Stomach (tissue), 9 donors: Measurements from ENCODE around the gene RRAGC. TPM values are rescaled to one million over a fixed set of nuclear protein-coding genes. Genes with fewer than 3 reads are reported as not detected.

Experiments
- DNase-seq, 2 donors: peaks; one replicate each; pipeline versions ENCODE4 v3.0.0 to v3.0.0-alpha.2; 2013 to 2019
- H3K27ac ChIP-seq, 5 donors: fragments of 200-600 bp in 4 of 5; sonication (generic) in 4 of 5; one replicate each; pipeline ENCODE4 v1.5.1; 2013 to 2019; ENCODE audit warnings: mild to moderate bottlenecking in 1 of 5, moderate library complexity in 1 of 5
- H3K27me3 ChIP-seq, 3 donors: fragments of 200-600 bp; sonication (generic); one replicate each; pipeline ENCODE4 v1.5.1; 2017 to 2019; ENCODE audit warnings: mixed run types in 1 of 3
- H3K36me3 ChIP-seq, 4 donors: fragments of 200-600 bp; sonication (generic); 1 replicate in 3 of 4; 2 replicates in 1 of 4; pipeline ENCODE4 v1.5.1; 2016 to 2019
- H3K4me1 ChIP-seq, 4 donors: fragments of 200-600 bp; sonication (generic); one replicate each; pipeline ENCODE4 v1.5.1; 2016 to 2019
- H3K4me3 ChIP-seq, 4 donors: fragments of 200-600 bp; sonication (generic) in 3 of 4; one replicate each; pipeline ENCODE4 v1.5.1; 2016 to 2019; ENCODE audit warnings: mild to moderate bottlenecking in 1 of 4
- H3K9me3 ChIP-seq, 4 donors: fragments of 200-600 bp; sonication (generic); one replicate each; pipeline ENCODE4 v1.5.1; 2016 to 2019
- EP300 ChIP-seq: sonication (generic); formaldehyde crosslinking; IDR thresholded peaks from one replicate; pipeline ENCODE4 v1.6.1; 2017; ENCODE audit warnings: antibody characterized with exemption
- POLR2A ChIP-seq, 4 donors: fragments of 450-650 bp; IDR thresholded peaks; one replicate each; pipeline ENCODE4 v1.6.1; 2016; ENCODE audit warnings: antibody characterized with exemption in 4 of 4, control low read depth in 2 of 4, mild to moderate bottlenecking in 1 of 4, moderate library complexity in 1 of 4
- POLR2AphosphoS5 ChIP-seq, 3 donors: sonication (generic); formaldehyde crosslinking; IDR thresholded peaks; one replicate each; pipeline ENCODE4 v1.6.1; 2016; ENCODE audit warnings: antibody characterized with exemption in 3 of 3
- WGBS, 5 donors: extraction: QIAGEN DNeasy Blood & Tissue Kit in 3 of 5; methylation state at CpG; one replicate each; pipeline versions ENCODE4 v1.1.5 to v1.1.7; 2013 to 2018; 5-methylcytosine and 5-hydroxymethylcytosine counted together
- intact Hi-C: fragments of 100-400 bp; cut with DNase I; formaldehyde crosslinking; loops from one replicate; pipeline ENCODE4 v1.15.1; 2023; ENCODE audit warnings: low total_unique reads
- polyA plus RNA-seq, 3 donors: library from polyadenylated mRNA; stranded (reverse); fragments of 200-250 nt; gene quantifications; one replicate each; pipeline ENCODE4 v1.2.3, GENCODE V29; 2013
- total RNA-seq, 5 donors: library from RNA; depleted of rRNA; stranded (reverse); fragments of >200 nt; gene quantifications; one replicate each; pipeline versions ENCODE4 v1.1.0 to v1.2.3, GENCODE V29; 2014 to 2016
- TF ChIP-seq, protein P1 (sequence below), 7 experiments: fragments of 450-650 bp in 4 of 7; fragments of 200-600 bp in 3 of 7; sonication (generic) in 3 of 7; IDR thresholded peaks; one replicate each; pipeline ENCODE4 v1.5.1; 2016 to 2019; ENCODE audit warnings: antibody characterized with exemption in 7 of 7, control low read depth in 2 of 7, mild to moderate bottlenecking in 1 of 7
- donor health status: healthy with polysubstance abuse.
- donor health status: Bipolar disorder and iron deficiency.
- donor health status: healthy.

Gene RRAGC
- total and polyA plus RNA-seq, 8 donors = 1.2 to 25.0 (median 11.2) TPM

DNA sequence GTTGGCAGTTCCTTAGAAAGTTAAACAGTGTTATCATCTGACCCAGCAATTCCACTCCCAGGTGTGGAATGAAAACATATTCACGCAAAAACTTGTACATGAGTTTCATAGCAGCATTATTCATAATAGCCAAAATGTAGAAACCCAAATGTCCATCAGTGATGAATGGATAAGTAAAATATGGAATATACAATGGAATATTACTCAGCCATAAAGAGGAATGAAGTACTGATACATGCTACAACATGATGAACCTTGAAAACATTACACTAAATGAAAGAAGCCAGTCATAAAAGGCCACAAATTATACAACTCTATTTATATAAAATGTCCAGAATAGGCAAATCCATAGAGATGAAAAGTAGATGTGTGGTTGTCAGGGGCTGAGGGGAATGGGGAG lies 53.5 kb downstream of the RRAGC start:
- 61 to 92% (median 67%) methylated on average over 1 of the region's 1 CpG for WGBS, 5 donors
- Histone ChIP-seq H3K27me3 (peaks cover 0 to 100% (median 38%) of the 10 kb centered on the region in 3 donors), H3K27ac (no peak overlapping the region), H3K4me3 (no peak overlapping the region), H3K4me1 (peaks cover 6 to 13% (median 12%) of the 10 kb centered on the region in 4 donors), H3K9me3 (no peaks in the 10 kb centered on the region), H3K36me3 (no peaks in the 10 kb centered on the region)
- DNase-seq = no peak
- TF ChIP-seq EP300 (no peak), POLR2A (IDR thresholded peaks at IDR 0.05) (no peak), POLR2AphosphoS5 (IDR thresholded peaks at IDR 0.05) (no peak)
- TF ChIP-seq, protein P1, sequence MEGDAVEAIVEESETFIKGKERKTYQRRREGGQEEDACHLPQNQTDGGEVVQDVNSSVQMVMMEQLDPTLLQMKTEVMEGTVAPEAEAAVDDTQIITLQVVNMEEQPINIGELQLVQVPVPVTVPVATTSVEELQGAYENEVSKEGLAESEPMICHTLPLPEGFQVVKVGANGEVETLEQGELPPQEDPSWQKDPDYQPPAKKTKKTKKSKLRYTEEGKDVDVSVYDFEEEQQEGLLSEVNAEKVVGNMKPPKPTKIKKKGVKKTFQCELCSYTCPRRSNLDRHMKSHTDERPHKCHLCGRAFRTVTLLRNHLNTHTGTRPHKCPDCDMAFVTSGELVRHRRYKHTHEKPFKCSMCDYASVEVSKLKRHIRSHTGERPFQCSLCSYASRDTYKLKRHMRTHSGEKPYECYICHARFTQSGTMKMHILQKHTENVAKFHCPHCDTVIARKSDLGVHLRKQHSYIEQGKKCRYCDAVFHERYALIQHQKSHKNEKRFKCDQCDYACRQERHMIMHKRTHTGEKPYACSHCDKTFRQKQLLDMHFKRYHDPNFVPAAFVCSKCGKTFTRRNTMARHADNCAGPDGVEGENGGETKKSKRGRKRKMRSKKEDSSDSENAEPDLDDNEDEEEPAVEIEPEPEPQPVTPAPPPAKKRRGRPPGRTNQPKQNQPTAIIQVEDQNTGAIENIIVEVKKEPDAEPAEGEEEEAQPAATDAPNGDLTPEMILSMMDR (IDR thresholded peaks at IDR 0.05) = no peak
- intact Hi-C loops = no loop called here

- Histone ChIP-seq H3K27ac (no peak overlapping the region), H3K4me1 (peaks cover 6 to 13% (median 12%) of the 10 kb centered on the region in 4 donors), H3K36me3 (no peaks in the 10 kb centered on the region), H3K4me3 (no peak overlapping the region), H3K27me3 (peaks cover 0 to 94% (median 38%) of the 10 kb centered on the region in 3 donors), H3K9me3 (no peaks in the 10 kb centered on the region)
- WGBS, 5 donors = 55 to 62% (median 59%) methylated on average over 8 of the region's 8 CpGs
- DNase-seq = no peak
- TF ChIP-seq POLR2A (IDR thresholded peaks at IDR 0.05) (no peak), EP300 (no peak), POLR2AphosphoS5 (IDR thresholded peaks at IDR 0.05) (no peak)
- TF ChIP-seq, protein P1 (IDR thresholded peaks at IDR 0.05) = no peak
- intact Hi-C loops = no loop called here
Measured at GRCh38 chr1:38805036-38805435, 54.5 kb downstream of the RRAGC start.

DNA sequence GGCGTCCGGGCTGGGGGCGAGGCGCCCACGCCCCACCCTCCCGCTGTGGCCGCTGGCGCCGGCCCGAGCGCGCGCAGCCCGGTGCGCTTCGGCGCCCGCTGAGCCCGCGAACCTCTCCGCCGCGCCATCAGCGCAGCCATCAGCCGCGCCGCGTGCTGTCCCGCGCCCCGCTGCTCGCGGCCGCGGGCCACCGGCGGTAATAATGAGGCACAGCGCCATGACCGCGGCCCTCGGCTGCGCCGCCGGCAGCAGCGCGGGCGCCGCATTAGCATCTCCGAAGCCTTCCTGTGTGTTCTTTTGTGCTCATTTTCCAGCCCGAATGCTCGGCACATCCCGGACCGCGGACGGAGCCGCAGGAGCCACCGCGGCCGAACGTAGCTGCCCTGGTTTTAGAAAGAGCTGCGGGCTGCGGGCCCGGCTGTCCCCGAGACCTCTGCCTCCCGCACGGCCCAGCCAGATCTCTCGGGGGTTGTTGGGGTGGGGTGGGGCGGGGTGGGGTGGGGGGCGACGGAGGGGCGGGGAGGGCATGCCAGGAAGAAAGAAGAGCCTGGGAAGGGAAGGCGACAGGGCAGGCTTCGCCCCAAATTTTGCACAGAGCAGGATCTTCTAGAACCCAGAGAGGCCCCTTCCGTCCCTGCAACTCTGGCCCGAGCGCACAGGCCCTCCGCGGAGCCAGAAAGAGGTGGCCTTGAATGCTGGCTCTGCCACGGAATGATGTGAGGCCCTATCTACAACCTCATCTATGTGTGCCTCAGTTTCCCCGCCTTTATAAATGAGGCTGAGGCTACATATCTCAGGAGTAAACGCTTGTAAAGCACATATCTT lies 55.3 kb downstream of the RRAGC start:
- Histone ChIP-seq H3K36me3 (no peaks in the 10 kb centered on the region), H3K4me1 (peaks cover 6 to 13% (median 12%) of the 10 kb centered on the region in 4 donors), H3K27me3 (peaks cover 0 to 87% (median 38%) of the 10 kb centered on the region in 3 donors), H3K9me3 (no peaks in the 10 kb centered on the region), H3K27ac (no peak overlapping the region), H3K4me3 (peak overlapping the region; percentile 30 to 48 (median 39))
- DNase-seq = peak in 1 of 2 donors; percentile 48
- WGBS, 5 donors = 3 to 9% (median 3%) methylated on average over 39 to 81 of the region's 81 CpGs
- intact Hi-C loops = no loop called here
- TF ChIP-seq, protein P1 (IDR thresholded peaks at IDR 0.05) = no peak
- TF ChIP-seq POLR2AphosphoS5 (IDR thresholded peaks at IDR 0.05) = no peak
- no peak for TF ChIP-seq EP300
- TF ChIP-seq POLR2A (IDR thresholded peaks at IDR 0.05) = no peak

DNA sequence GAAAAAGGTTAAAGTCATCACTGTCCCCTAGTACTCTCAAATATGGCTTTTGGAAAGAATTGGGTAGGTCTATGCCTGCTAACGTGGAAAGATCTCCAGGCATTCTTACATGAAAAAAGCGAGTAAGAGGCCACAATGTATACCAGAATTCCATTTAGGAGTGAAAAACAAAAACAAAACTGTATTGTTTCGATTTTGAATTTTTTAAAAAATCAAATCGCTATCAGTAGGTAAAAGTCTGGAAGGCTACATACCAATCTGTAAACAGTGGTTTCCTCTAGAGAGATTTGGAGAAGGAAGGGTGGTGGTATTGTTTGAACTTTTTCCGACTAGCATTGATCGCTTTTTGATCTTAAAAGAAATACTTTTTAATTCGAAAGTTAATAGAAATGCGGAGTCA lies 55.9 kb downstream of the RRAGC start:
- Histone ChIP-seq H3K4me3 (peak overlapping the region; percentile 30 to 48 (median 39)), H3K27me3 (peaks cover 0 to 80% (median 38%) of the 10 kb centered on the region in 3 donors), H3K9me3 (no peaks in the 10 kb centered on the region), H3K4me1 (peaks cover 6 to 13% (median 12%) of the 10 kb centered on the region in 4 donors), H3K27ac (no peak overlapping the region), H3K36me3 (no peaks in the 10 kb centered on the region)
- no peak for DNase-seq
- 9 to 13% (median 9%) methylated on average over 8 of the region's 8 CpGs for WGBS, 5 donors
- intact Hi-C loops = no loop called here
- TF ChIP-seq EP300 (no peak), POLR2A (IDR thresholded peaks at IDR 0.05) (no peak), POLR2AphosphoS5 (IDR thresholded peaks at IDR 0.05) (no peak)
- TF ChIP-seq, protein P1 (IDR thresholded peaks at IDR 0.05) = no peak
